Measurements from ENCODE around the gene FHOD3.

GRCh38 chr18:36561046-36561445 lies 263.5 kb downstream of the FHOD3 start:
- TF ChIP-seq CTCF (IDR thresholded peaks at IDR 0.05) (no peak), POLR2A (IDR thresholded peaks at IDR 0.05) (no peak)
